ENCODE measurements around the gene DNAI2. TPM values are rescaled to one million over a fixed set of nuclear protein-coding genes. Genes with fewer than 3 reads are reported as not detected.

DNAI2 gene
- total RNA-seq, 1 experiment from 2014 or later = not detected

DNA sequence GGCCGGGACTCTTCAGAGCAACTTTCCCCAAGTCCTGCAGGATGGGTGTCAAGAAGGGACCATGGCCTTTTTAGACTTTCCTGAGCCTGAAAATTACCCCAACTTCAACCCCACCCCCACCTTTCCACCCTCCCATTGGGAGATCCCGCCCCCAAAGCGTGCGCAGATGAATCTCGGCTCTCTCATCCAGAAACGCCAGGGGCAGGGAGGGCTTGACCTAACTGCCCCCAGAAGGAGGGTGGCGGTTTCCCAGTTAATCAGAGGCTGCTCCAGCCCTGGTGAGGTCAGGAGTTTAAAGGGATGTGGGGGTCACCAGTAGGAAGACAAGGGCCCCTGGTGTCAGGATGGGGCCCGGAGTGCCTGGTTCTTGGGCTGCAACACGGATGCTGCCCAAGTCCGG, 52.5 kb downstream of the DNAI2 start:
- peaks cover 12% of the 10 kb centered on the region for H3K27me3 Mint-ChIP-seq (ENCODE audit: insufficient read depth, unreplicated experiment)
- H3K4me1 Mint-ChIP-seq (ENCODE audit: low read depth, unreplicated experiment) = no peaks in the 10 kb centered on the region
- peaks cover 5% of the 10 kb centered on the region for H3K4me1 ChIP-seq
- POLR2A ChIA-PET = no interaction called here
- H3K27me3 ChIP-seq (replicated peaks; ENCODE audit: control insufficient read depth, insufficient read depth, low read length) = no peaks in the 10 kb centered on the region
- no peak overlapping the region for H3K27ac Mint-ChIP-seq (ENCODE audit: unreplicated experiment)
- intact Hi-C loops (cut with micrococcal nuclease; ENCODE audit: unreplicated experiment) = no loop called here
- TF ChIP-seq, protein P1, sequence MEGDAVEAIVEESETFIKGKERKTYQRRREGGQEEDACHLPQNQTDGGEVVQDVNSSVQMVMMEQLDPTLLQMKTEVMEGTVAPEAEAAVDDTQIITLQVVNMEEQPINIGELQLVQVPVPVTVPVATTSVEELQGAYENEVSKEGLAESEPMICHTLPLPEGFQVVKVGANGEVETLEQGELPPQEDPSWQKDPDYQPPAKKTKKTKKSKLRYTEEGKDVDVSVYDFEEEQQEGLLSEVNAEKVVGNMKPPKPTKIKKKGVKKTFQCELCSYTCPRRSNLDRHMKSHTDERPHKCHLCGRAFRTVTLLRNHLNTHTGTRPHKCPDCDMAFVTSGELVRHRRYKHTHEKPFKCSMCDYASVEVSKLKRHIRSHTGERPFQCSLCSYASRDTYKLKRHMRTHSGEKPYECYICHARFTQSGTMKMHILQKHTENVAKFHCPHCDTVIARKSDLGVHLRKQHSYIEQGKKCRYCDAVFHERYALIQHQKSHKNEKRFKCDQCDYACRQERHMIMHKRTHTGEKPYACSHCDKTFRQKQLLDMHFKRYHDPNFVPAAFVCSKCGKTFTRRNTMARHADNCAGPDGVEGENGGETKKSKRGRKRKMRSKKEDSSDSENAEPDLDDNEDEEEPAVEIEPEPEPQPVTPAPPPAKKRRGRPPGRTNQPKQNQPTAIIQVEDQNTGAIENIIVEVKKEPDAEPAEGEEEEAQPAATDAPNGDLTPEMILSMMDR (IDR thresholded peaks at IDR 0.05; ENCODE audit: insufficient read depth in 1 of 2, low read depth in 1 of 2, low read length in 1 of 2, severe bottlenecking in 1 of 2, unreplicated experiment in 1 of 2) = no peak
- no peak for DNase-seq
- peak overlapping the region; percentile 25 for H3K4me3 Mint-ChIP-seq (ENCODE audit: unreplicated experiment)
- H3K9me3 ChIP-seq = no peaks in the 10 kb centered on the region
- CTCF ChIA-PET = no interaction called here
- peak overlapping the region; percentile 23 for H3K4me3 ChIP-seq (ENCODE audit: low read depth, low read length)
- no peaks in the 10 kb centered on the region for H3K36me3 ChIP-seq (ENCODE audit: control insufficient read depth, insufficient read depth, low read length)
- no TSS peak for BruUV-seq (replicated peaks)
- no peaks in the 10 kb centered on the region for H3K9me3 Mint-ChIP-seq (ENCODE audit: unreplicated experiment)
- no peaks in the 10 kb centered on the region for H3K36me3 Mint-ChIP-seq (ENCODE audit: insufficient read depth, unreplicated experiment)

DNA sequence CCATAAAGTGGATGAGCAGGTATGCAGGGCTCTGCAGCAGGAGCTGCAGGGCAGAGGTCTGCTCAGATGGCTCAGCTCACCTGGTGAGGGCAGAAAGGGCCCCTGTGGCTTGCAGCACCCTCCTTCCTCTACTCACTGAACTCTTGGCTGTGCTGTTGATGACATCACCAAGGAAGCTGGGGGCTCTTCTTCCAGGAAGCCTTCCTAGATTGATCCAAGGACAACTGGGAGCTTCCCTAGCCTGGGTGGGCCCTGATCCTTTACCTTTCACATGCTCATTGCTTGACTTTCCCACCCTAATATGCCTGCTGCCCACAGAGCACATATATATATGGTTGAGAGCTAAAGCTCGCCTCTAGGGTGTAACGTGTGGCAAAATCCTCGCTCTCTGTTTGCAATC, 54.5 kb downstream of the DNAI2 start:
- H3K9me3 Mint-ChIP-seq (ENCODE audit: unreplicated experiment) = no peaks in the 10 kb centered on the region
- no TSS peak for BruUV-seq (replicated peaks)
- peaks cover 6% of the 10 kb centered on the region for H3K4me1 Mint-ChIP-seq (ENCODE audit: low read depth, unreplicated experiment)
- DNase-seq = no peak
- ChIA-PET CTCF (no interaction called here), POLR2A (no interaction called here)
- H3K27me3 Mint-ChIP-seq (ENCODE audit: insufficient read depth, unreplicated experiment) = peaks cover 3% of the 10 kb centered on the region
- no peaks in the 10 kb centered on the region for H3K9me3 ChIP-seq
- H3K27ac Mint-ChIP-seq (ENCODE audit: unreplicated experiment) = no peak overlapping the region
- H3K27me3 ChIP-seq (replicated peaks; ENCODE audit: control insufficient read depth, insufficient read depth, low read length) = no peaks in the 10 kb centered on the region
- H3K4me3 ChIP-seq (ENCODE audit: low read depth, low read length) = no peak overlapping the region
- no peak overlapping the region for H3K4me3 Mint-ChIP-seq (ENCODE audit: unreplicated experiment)
- H3K36me3 ChIP-seq (ENCODE audit: control insufficient read depth, insufficient read depth, low read length) = no peaks in the 10 kb centered on the region
- intact Hi-C loops (cut with micrococcal nuclease; ENCODE audit: unreplicated experiment) = no loop called here
- no peaks in the 10 kb centered on the region for H3K36me3 Mint-ChIP-seq (ENCODE audit: insufficient read depth, unreplicated experiment)
- TF ChIP-seq, protein P1 (IDR thresholded peaks at IDR 0.05; ENCODE audit: insufficient read depth in 1 of 2, low read depth in 1 of 2, low read length in 1 of 2, severe bottlenecking in 1 of 2, unreplicated experiment in 1 of 2) = no peak
- H3K4me1 ChIP-seq = peaks cover 11% of the 10 kb centered on the region

- Histone ChIP-seq H3K27me3 (replicated peaks; ENCODE audit: control insufficient read depth, insufficient read depth, low read length) (no peaks in the 10 kb centered on the region), H3K36me3 (ENCODE audit: control insufficient read depth, insufficient read depth, low read length) (no peaks in the 10 kb centered on the region), H3K9me3 (no peaks in the 10 kb centered on the region), H3K4me1 (peaks cover 11% of the 10 kb centered on the region), H3K4me3 (ENCODE audit: low read depth, low read length) (no peak overlapping the region)
- intact Hi-C loops (cut with micrococcal nuclease; ENCODE audit: unreplicated experiment) = no loop called here
- ChIA-PET POLR2A (no interaction called here), CTCF (interaction anchor here (0.6 kb wide), 1 partner anchor 196 kb away, joined by 3 read pairs; no protein-coding TSS in a partner anchor)
- Mint-ChIP-seq H3K27me3 (ENCODE audit: insufficient read depth, unreplicated experiment) (no peaks in the 10 kb centered on the region), H3K9me3 (ENCODE audit: unreplicated experiment) (no peaks in the 10 kb centered on the region), H3K4me1 (ENCODE audit: low read depth, unreplicated experiment) (peaks cover 6% of the 10 kb centered on the region), H3K4me3 (ENCODE audit: unreplicated experiment) (no peak overlapping the region), H3K27ac (ENCODE audit: unreplicated experiment) (no peak overlapping the region), H3K36me3 (ENCODE audit: insufficient read depth, unreplicated experiment) (no peaks in the 10 kb centered on the region)
- TF ChIP-seq, protein P1 (IDR thresholded peaks at IDR 0.05; ENCODE audit: insufficient read depth in 1 of 2, low read depth in 1 of 2, low read length in 1 of 2, severe bottlenecking in 1 of 2, unreplicated experiment in 1 of 2) = no peak
- no TSS peak for BruUV-seq (replicated peaks)
- no peak for DNase-seq
These were observed 55.3 kb downstream of the DNAI2 start for GRCh38 chr17:74329378-74329777.

All from Caco-2 (cell line).